ENCODE results near the gene ENTPD2. TPM values are rescaled to one million over a fixed set of nuclear protein-coding genes. Genes with fewer than 3 reads are reported as not detected.
"Not testable (repeated sequence)": the region's sequence is repeated elsewhere in the genome, so short reads cannot be mapped to it uniquely, and the experiment has no call there.

Gene ENTPD2
- polyA plus RNA-seq, 2 donors: 1.5 to 1.6 TPM

DNA sequence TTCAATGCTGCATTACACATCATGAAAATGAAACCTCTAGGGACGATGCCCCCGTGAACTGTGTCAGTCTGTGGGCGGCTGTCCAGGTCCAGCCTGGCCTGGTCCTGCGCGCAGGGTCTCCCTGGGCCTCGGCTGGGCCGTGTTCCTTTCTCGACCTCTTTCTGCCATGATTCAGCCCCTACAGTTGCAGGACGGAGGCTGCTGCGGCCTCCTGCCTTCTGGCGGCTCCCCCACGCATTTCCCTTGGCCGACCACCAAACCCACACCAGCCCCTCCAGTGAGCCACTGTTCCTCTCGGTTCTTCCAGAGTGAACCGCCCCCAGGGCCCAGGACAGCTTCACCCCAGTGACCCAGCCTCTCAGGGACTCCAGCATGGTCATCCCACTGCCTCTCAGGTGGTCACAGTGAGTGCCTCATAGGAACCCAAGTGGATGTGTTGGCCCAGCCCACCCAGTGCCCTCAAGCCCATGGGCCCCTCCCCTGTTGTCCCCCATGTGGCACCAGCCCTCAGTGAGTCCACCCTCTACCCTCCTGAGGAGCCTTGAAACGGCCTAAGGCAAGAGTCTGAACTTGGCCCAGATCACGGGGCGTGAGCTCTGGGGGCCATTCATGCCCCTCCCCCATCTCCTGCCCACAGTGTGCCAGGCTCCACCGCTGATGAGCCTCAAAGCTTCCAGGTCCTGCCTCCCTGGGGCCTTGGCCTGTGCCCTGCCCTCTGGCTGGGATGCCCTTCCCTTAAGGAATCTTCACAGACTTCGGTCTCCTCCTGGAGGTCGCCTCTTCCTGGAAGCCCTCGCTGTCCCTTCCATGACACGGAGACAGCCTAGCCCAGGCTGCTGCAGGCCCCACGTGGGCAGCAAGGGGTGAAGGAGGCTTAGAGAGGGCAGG lies 47.5 kb downstream of the ENTPD2 start:
- Histone ChIP-seq H3K4me1 (ENCODE audit: control insufficient read depth in 2 of 2, insufficient read depth in 2 of 2, low read length in 1 of 2) (no peaks in the 10 kb centered on the region), H3K27me3 (ENCODE audit: control insufficient read depth in 1 of 2, insufficient read depth in 2 of 2, low read length in 2 of 2) (no peaks in the 10 kb centered on the region), H3K9me3 (ENCODE audit: control insufficient read depth in 2 of 2, insufficient read depth in 1 of 2, low read depth in 1 of 2, low read length in 1 of 2) (no peaks in the 10 kb centered on the region), H3K27ac (ENCODE audit: low read depth in 2 of 2, low read length in 1 of 2) (no peak overlapping the region), H3K4me3 (ENCODE audit: low read depth in 1 of 2, low read length in 2 of 2) (no peak overlapping the region), H3K36me3 (ENCODE audit: control insufficient read depth in 2 of 2, insufficient read depth in 2 of 2, low read length in 1 of 2) (peaks cover 0 to 7% of the 10 kb centered on the region in 2 donors)
- WGBS, 2 donors: 67 to 73% methylated on average over 24 of the region's 24 CpGs

DNA sequence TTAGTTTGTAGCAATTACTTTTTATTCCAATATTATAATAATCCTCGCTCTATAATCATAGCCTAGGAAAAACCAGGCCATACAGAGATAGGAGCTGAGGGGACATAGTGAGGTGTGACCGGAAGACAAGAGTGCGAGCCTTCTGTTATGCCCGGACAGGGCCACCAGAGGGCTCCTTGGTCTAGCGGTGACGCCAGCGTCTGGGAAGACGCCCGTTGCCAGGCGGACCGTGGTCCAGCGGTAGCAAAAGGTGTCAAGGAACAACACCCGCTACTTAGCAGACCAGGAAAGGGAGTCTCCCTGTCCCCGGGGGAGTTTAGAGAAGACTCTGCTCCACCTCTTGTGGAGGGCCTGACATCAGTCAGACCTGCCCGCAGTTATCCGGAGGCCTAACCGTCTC lies 49.6 kb downstream of the ENTPD2 start:
- not testable (repeated sequence) for H3K4me1 ChIP-seq (ENCODE audit: control insufficient read depth in 2 of 2, insufficient read depth in 2 of 2, low read length in 1 of 2); H3K9me3 ChIP-seq (ENCODE audit: control insufficient read depth in 2 of 2, insufficient read depth in 1 of 2, low read depth in 1 of 2, low read length in 1 of 2)
- 44 to 68% methylated on average over 9 to 17 of the region's 17 CpGs for WGBS, 2 donors

GRCh38 chr9:137002646-137003041 lies 51.2 kb downstream of the ENTPD2 start:
- 91 to 92% methylated on average over 10 of the region's 10 CpGs for WGBS, 2 donors
- Histone ChIP-seq H3K27ac (ENCODE audit: low read depth in 2 of 2, low read length in 1 of 2) (no peak overlapping the region), H3K9me3 (ENCODE audit: control insufficient read depth in 2 of 2, insufficient read depth in 1 of 2, low read depth in 1 of 2, low read length in 1 of 2) (no peaks in the 10 kb centered on the region), H3K27me3 (ENCODE audit: control insufficient read depth in 1 of 2, insufficient read depth in 2 of 2, low read length in 2 of 2) (no peaks in the 10 kb centered on the region), H3K4me1 (ENCODE audit: control insufficient read depth in 2 of 2, insufficient read depth in 2 of 2, low read length in 1 of 2) (peaks cover 0 to 3% of the 10 kb centered on the region in 2 donors), H3K4me3 (ENCODE audit: low read depth in 1 of 2, low read length in 2 of 2) (no peak overlapping the region), H3K36me3 (ENCODE audit: control insufficient read depth in 2 of 2, insufficient read depth in 2 of 2, low read length in 1 of 2) (no peaks in the 10 kb centered on the region)

More for the DNA sequence above, 49.6 kb downstream of the ENTPD2 start:
- not testable (repeated sequence) for H3K4me3 ChIP-seq (ENCODE audit: low read depth in 1 of 2, low read length in 2 of 2); H3K36me3 ChIP-seq (ENCODE audit: control insufficient read depth in 2 of 2, insufficient read depth in 2 of 2, low read length in 1 of 2); H3K27me3 ChIP-seq (ENCODE audit: control insufficient read depth in 1 of 2, insufficient read depth in 2 of 2, low read length in 2 of 2); H3K27ac ChIP-seq (ENCODE audit: low read depth in 2 of 2, low read length in 1 of 2)

- peaks cover 0 to 8% of the 10 kb centered on the region in 2 donors for H3K4me1 ChIP-seq (ENCODE audit: control insufficient read depth in 2 of 2, insufficient read depth in 2 of 2, low read length in 1 of 2)
- no peaks in the 10 kb centered on the region for H3K9me3 ChIP-seq (ENCODE audit: control insufficient read depth in 2 of 2, insufficient read depth in 1 of 2, low read depth in 1 of 2, low read length in 1 of 2)
- H3K27ac ChIP-seq (ENCODE audit: low read depth in 2 of 2, low read length in 1 of 2): no peak overlapping the region
- H3K36me3 ChIP-seq (ENCODE audit: control insufficient read depth in 2 of 2, insufficient read depth in 2 of 2, low read length in 1 of 2): no peaks in the 10 kb centered on the region
- H3K4me3 ChIP-seq (ENCODE audit: low read depth in 1 of 2, low read length in 2 of 2): no peak overlapping the region
- whole genome bisulfite sequencing, 2 donors: 82 to 86% methylated on average over 20 of the region's 20 CpGs
- no peaks in the 10 kb centered on the region for H3K27me3 ChIP-seq (ENCODE audit: control insufficient read depth in 1 of 2, insufficient read depth in 2 of 2, low read length in 2 of 2)
These were observed 51.8 kb downstream of the ENTPD2 start for GRCh38 chr9:137001857-137002645.

DNA sequence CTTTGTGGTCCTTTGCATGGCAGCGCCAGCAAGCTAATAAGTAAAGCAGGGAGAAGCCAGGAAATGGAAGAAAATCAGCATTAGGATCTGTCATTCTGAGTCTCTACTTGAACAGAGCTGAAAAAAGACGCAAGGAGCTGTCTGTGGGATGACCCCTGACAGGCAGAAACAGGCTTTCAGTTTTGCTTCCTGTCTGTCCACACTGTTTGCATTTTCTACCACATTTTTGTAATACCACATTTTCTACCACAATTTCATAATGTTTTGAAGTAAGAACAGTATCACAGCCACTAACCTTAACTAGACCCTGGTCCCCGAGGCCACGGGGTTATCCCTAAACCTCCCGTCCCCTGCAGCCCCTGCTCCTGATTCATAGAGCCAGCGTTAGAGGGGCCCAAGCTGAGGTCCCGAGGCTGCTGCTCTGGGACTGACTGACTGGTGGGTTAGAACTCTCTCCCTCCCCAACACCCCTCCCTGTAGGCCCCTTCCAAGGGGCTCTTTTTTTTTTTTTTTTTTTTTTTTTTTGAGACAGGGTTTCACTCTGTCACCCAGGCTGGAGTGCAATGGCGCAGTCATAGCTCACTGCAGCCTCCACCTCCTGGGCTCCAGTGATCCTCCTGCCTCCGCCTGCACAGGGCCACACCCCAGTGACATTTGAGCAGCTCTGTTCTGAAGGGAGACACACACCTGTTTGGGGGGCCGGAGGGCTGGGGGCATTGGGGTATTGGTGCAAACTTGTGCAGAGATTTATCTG lies 53.5 kb downstream of the ENTPD2 start:
- no peaks in the 10 kb centered on the region for H3K36me3 ChIP-seq (ENCODE audit: control insufficient read depth in 2 of 2, insufficient read depth in 2 of 2, low read length in 1 of 2)
- peak overlapping the region in 1 of 2 donors; percentile 37 for H3K27ac ChIP-seq (ENCODE audit: low read depth in 2 of 2, low read length in 1 of 2)
- H3K9me3 ChIP-seq (ENCODE audit: control insufficient read depth in 2 of 2, insufficient read depth in 1 of 2, low read depth in 1 of 2, low read length in 1 of 2): no peaks in the 10 kb centered on the region
- H3K4me1 ChIP-seq (ENCODE audit: control insufficient read depth in 2 of 2, insufficient read depth in 2 of 2, low read length in 1 of 2): peaks cover 0 to 14% of the 10 kb centered on the region in 2 donors
- WGBS, 2 donors: 60 to 64% methylated on average over 10 of the region's 10 CpGs
- H3K27me3 ChIP-seq (ENCODE audit: control insufficient read depth in 1 of 2, insufficient read depth in 2 of 2, low read length in 2 of 2): no peaks in the 10 kb centered on the region
- H3K4me3 ChIP-seq (ENCODE audit: low read depth in 1 of 2, low read length in 2 of 2): no peak overlapping the region

Other genes starting within 250 kb of the ENTPD2 start
- 10 to 100 TPM; 46.5 to 61.7 TPM for gene RABL6, start 246.1 kb downstream of the ENTPD2 start, polyA plus RNA-seq
- 1 to 10 TPM; 1.9 to 3.7 TPM for gene AJM1, start 211.6 kb downstream of the ENTPD2 start, polyA plus RNA-seq
- gene PHPT1, start 204.7 kb downstream of the ENTPD2 start, polyA plus RNA-seq: 100 to 1,000 TPM in 1 of 2 donors, 10 to 100 TPM in 1; 83.1 to 101 TPM
- 10 to 100 TPM in 1 of 2 donors, 1 to 10 TPM in 1; 3.9 to 11.5 TPM for gene MAMDC4, start 201.7 kb downstream of the ENTPD2 start, polyA plus RNA-seq
- 100 to 1,000 TPM; 445 to 637 TPM for gene EDF1, start 187.8 kb downstream of the ENTPD2 start, polyA plus RNA-seq
- gene TRAF2, start 167.5 kb downstream of the ENTPD2 start, polyA plus RNA-seq: 10 to 100 TPM; 11.0 to 16.6 TPM
- 10 to 100 TPM; 91.4 to 97.3 TPM for gene FBXW5, start 109.3 kb downstream of the ENTPD2 start, polyA plus RNA-seq
- gene C8G, start 108.8 kb downstream of the ENTPD2 start, polyA plus RNA-seq: 1 to 10 TPM; 1.2 to 1.8 TPM
- gene LCN12, start 101.8 kb downstream of the ENTPD2 start, polyA plus RNA-seq: under 1 TPM; 0.24 to 0.77 TPM
- 10 to 100 TPM; 18.4 to 42.3 TPM for gene PTGDS, start 76.6 kb downstream of the ENTPD2 start, polyA plus RNA-seq
- under 1 TPM; 0.20 to 0.55 TPM for gene LCNL1, start 71.1 kb downstream of the ENTPD2 start, polyA plus RNA-seq
- gene PAXX, start 61.6 kb downstream of the ENTPD2 start, polyA plus RNA-seq: 100 to 1,000 TPM in 1 of 2 donors, 10 to 100 TPM in 1; 49.7 to 119 TPM
- 100 to 1,000 TPM; 351 to 474 TPM for gene CLIC3, start 57.5 kb downstream of the ENTPD2 start, polyA plus RNA-seq
- 10 to 100 TPM in 1 of 2 donors, 1 to 10 TPM in 1; 7.7 to 14.7 TPM for gene ABCA2, start 25.8 kb downstream of the ENTPD2 start, polyA plus RNA-seq
- gene FUT7, start 22.0 kb downstream of the ENTPD2 start, polyA plus RNA-seq: under 1 TPM; 0.08 to 0.39 TPM
- gene NPDC1, start 7.9 kb downstream of the ENTPD2 start, polyA plus RNA-seq: 10 to 100 TPM; 33.1 to 44.3 TPM
- 1 to 10 TPM; 7.5 to 9.0 TPM for gene SAPCD2, start 16.5 kb upstream of the ENTPD2 start, polyA plus RNA-seq
- gene UAP1L1, start 23.5 kb upstream of the ENTPD2 start, polyA plus RNA-seq: 1 to 10 TPM; 2.9 to 3.8 TPM
- gene MAN1B1, start 32.9 kb upstream of the ENTPD2 start, polyA plus RNA-seq: 10 to 100 TPM; 28.5 to 42.3 TPM
- 100 to 1,000 TPM in 1 of 2 donors, 10 to 100 TPM in 1; 90.4 to 129 TPM for gene DPP7, start 60.7 kb upstream of the ENTPD2 start, polyA plus RNA-seq
- under 1 TPM; 0.06 to 0.14 TPM for gene GRIN1, start 85.1 kb upstream of the ENTPD2 start, polyA plus RNA-seq
- under 1 TPM; 0.24 to 0.81 TPM for gene LRRC26, start 116.0 kb upstream of the ENTPD2 start, polyA plus RNA-seq
- not detected for gene TMEM210, start 118.0 kb upstream of the ENTPD2 start, polyA plus RNA-seq
- 10 to 100 TPM; 27.7 to 47.3 TPM for gene ANAPC2, start 134.5 kb upstream of the ENTPD2 start, polyA plus RNA-seq
- 100 to 1,000 TPM; 104 TPM for gene SSNA1, start 134.6 kb upstream of the ENTPD2 start, polyA plus RNA-seq
- gene TPRN, start 146.7 kb upstream of the ENTPD2 start, polyA plus RNA-seq: 10 to 100 TPM; 12.8 to 19.9 TPM
- 10 to 100 TPM; 21.6 to 27.5 TPM for gene TMEM203, start 151.6 kb upstream of the ENTPD2 start, polyA plus RNA-seq
- 10 to 100 TPM in 1 of 2 donors, 1 to 10 TPM in 1; 5.7 to 12.2 TPM for gene NDOR1, start 151.6 kb upstream of the ENTPD2 start, polyA plus RNA-seq
- gene RNF208, start 168.2 kb upstream of the ENTPD2 start, polyA plus RNA-seq: 10 to 100 TPM; 13.3 to 28.5 TPM
- gene CYSRT1, start 171.1 kb upstream of the ENTPD2 start, polyA plus RNA-seq: 100 to 1,000 TPM; 334 to 342 TPM
- 1 to 10 TPM; 3.7 to 5.5 TPM for gene RNF224, start 173.4 kb upstream of the ENTPD2 start, polyA plus RNA-seq
- 1 to 10 TPM; 1.3 to 1.6 TPM for gene SLC34A3, start 176.8 kb upstream of the ENTPD2 start, polyA plus RNA-seq
- 100 to 1,000 TPM; 415 to 578 TPM for gene TUBB4B, start 187.2 kb upstream of the ENTPD2 start, polyA plus RNA-seq
- gene STPG3, start 197.2 kb upstream of the ENTPD2 start, polyA plus RNA-seq: not detected
- gene NELFB, start 201.3 kb upstream of the ENTPD2 start, polyA plus RNA-seq: 10 to 100 TPM; 31.7 to 34.7 TPM
- 1 to 10 TPM; 1.5 to 4.3 TPM for gene TOR4A, start 223.7 kb upstream of the ENTPD2 start, polyA plus RNA-seq
- gene NRARP, start 248.2 kb upstream of the ENTPD2 start, polyA plus RNA-seq: 1 to 10 TPM; 1.6 to 7.8 TPM

All from esophagus (tissue), 2 donors.